ENCODE measurements around the gene FAM186B.

Gene FAM186B

GRCh38 chr12:49644620-49644994 is 39.2 kb upstream of the FAM186B start:
- ChIA-PET CTCF (interaction anchor here (0.5 to 23.1 kb wide), 28 partner anchors 10 to 133 kb away, joined by 3 to 766 read pairs (median 8); partner anchors contain the start of genes FMNL3, PRPF40B and TMBIM6), POLR2A (interaction anchor here (0.8 kb wide), 1 partner anchor 97 kb away, joined by 12 read pairs; the partner anchor contains the start of gene TMBIM6)
- no peak for DNase-seq (ENCODE audit: low read depth, low spot score)
- H3K4me3 ChIP-seq (ENCODE audit: low read depth, low read length), result no peak overlapping the region
- peak; percentile 88 for TF ChIP-seq CTCF (IDR thresholded peaks at IDR 0.05; ENCODE audit: insufficient read depth, low read length, missing control alignments)

- no peak for TF ChIP-seq CTCF (IDR thresholded peaks at IDR 0.05; ENCODE audit: insufficient read depth, low read length, missing control alignments)
Observed at GRCh38 chr12:49643961-49644619, 38.7 kb upstream of the FAM186B start.

GRCh38 chr12:49643135-49643534 is 37.7 kb upstream of the FAM186B start:
- TF ChIP-seq CTCF (IDR thresholded peaks at IDR 0.05; ENCODE audit: insufficient read depth, low read length, missing control alignments), result no peak
- no peak overlapping the region for H3K4me3 ChIP-seq (ENCODE audit: low read depth, low read length)
- ChIA-PET CTCF (interaction anchor here (0.8 to 23.1 kb wide), 24 partner anchors 9 to 346 kb away, joined by 3 to 766 read pairs (median 5); partner anchors contain the start of genes FMNL3 and TMBIM6), POLR2A (no interaction called here)
- no peak for DNase-seq (ENCODE audit: low read depth, low spot score)

More at GRCh38 chr12:49643961-49644619, 38.7 kb upstream of the FAM186B start:
- POLR2A ChIA-PET, result no interaction called here
- CTCF ChIA-PET, result interaction anchor here (0.8 to 23.1 kb wide), 32 partner anchors 8 to 347 kb away, joined by 3 to 766 read pairs (median 5); partner anchors contain the start of genes FMNL3 and TMBIM6
- DNase-seq (ENCODE audit: low read depth, low spot score), result no peak
- H3K4me3 ChIP-seq (ENCODE audit: low read depth, low read length), result no peak overlapping the region

GRCh38 chr12:49642370-49642802 is 36.9 kb upstream of the FAM186B start:
- no peak for DNase-seq (ENCODE audit: low read depth, low spot score)
- POLR2A ChIA-PET, result no interaction called here
- no peak for TF ChIP-seq CTCF (IDR thresholded peaks at IDR 0.05; ENCODE audit: insufficient read depth, low read length, missing control alignments)
- CTCF ChIA-PET, result interaction anchor here (1.5 to 23.1 kb wide), 8 partner anchors 5 to 135 kb away, joined by 4 to 766 read pairs (median 18); partner anchors contain the start of genes FMNL3 and TMBIM6
- no peak overlapping the region for H3K4me3 ChIP-seq (ENCODE audit: low read depth, low read length)

GRCh38 chr12:49641748-49642369 is 36.4 kb upstream of the FAM186B start:
- POLR2A ChIA-PET, result no interaction called here
- TF ChIP-seq CTCF (IDR thresholded peaks at IDR 0.05; ENCODE audit: insufficient read depth, low read length, missing control alignments), result no peak
- CTCF ChIA-PET, result interaction anchor here (1.4 to 23.1 kb wide), 7 partner anchors 5 to 121 kb away, joined by 3 to 766 read pairs (median 17); partner anchors contain the start of genes FMNL3 and TMBIM6
- H3K4me3 ChIP-seq (ENCODE audit: low read depth, low read length), result no peak overlapping the region
- no peak for DNase-seq (ENCODE audit: low read depth, low spot score)
